Esophagus muscularis mucosa (tissue), 4 donors: Measurements from ENCODE around the gene PCNT.

ENCODE experiments used
- CTCF ChIP-seq, 3 experiments: fragments of 200-600 bp in 2 of 3; fragments of 450-650 bp in 1 of 3; sonication (generic) in 2 of 3; IDR thresholded peaks; one replicate each; pipeline ENCODE4 v1.5.1; 2017 to 2019; ENCODE audit warnings: antibody characterized with exemption in 3 of 3, mild to moderate bottlenecking in 2 of 3, moderate library complexity in 1 of 3
- EP300 ChIP-seq: sonication (generic); formaldehyde crosslinking; IDR thresholded peaks from one replicate; pipeline ENCODE4 v1.6.1; 2017; ENCODE audit warnings: antibody characterized with exemption
- POLR2A ChIP-seq: fragments of 450-650 bp; IDR thresholded peaks from one replicate; pipeline ENCODE4 v1.6.1; 2017; ENCODE audit warnings: antibody characterized with exemption, moderate library complexity, mild to moderate bottlenecking, low read depth
- POLR2AphosphoS5 ChIP-seq, 2 donors: sonication (generic); formaldehyde crosslinking; IDR thresholded peaks; one replicate each; pipeline ENCODE4 v1.6.1; 2017; ENCODE audit warnings: antibody characterized with exemption in 2 of 2

DNA sequence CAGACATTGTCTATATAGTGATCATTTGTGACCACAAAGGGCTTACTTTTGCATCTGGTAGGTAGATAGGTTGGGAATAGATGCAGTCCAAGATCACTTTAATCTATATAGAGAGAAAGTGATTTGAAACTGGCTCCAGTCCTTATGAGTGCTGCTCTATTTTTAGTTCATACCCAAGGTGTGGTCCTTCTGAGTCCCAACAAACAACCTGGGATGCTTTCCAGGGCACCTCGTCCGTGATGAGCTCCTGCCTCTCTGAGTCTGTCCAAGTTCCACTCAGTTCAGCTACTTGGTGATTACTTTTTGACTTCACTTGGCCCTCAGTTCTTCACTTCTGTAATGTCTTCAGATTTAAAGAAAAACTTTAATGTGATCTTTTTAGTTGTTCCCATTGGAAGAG is 155.0 kb downstream of the PCNT start:
- TF ChIP-seq EP300 (no peak), CTCF (IDR thresholded peaks at IDR 0.05) (no peak), POLR2A (no peak), POLR2AphosphoS5 (IDR thresholded peaks at IDR 0.05) (no peak)
